ENCODE data around the gene KLHL15.

DNA sequence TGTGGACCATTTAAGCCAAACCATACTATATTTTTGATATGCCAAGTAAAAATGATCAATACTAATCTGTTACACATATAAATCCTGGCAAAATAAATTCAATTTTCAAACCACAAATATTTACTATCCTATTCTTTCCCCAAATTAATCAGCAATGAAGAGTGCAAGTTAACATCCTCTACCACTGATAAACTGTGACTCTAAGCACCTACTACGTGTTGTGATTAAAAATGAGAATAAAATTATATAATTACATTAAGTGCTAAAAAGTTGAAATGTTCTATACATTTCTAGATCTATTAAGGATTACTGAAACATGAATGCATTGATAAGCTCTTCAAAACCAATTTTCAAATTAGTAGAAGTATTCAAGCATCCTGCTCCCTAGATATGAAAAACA lies 3.4 kb downstream of the KLHL15 start:
- TF ChIP-seq, protein P1, sequence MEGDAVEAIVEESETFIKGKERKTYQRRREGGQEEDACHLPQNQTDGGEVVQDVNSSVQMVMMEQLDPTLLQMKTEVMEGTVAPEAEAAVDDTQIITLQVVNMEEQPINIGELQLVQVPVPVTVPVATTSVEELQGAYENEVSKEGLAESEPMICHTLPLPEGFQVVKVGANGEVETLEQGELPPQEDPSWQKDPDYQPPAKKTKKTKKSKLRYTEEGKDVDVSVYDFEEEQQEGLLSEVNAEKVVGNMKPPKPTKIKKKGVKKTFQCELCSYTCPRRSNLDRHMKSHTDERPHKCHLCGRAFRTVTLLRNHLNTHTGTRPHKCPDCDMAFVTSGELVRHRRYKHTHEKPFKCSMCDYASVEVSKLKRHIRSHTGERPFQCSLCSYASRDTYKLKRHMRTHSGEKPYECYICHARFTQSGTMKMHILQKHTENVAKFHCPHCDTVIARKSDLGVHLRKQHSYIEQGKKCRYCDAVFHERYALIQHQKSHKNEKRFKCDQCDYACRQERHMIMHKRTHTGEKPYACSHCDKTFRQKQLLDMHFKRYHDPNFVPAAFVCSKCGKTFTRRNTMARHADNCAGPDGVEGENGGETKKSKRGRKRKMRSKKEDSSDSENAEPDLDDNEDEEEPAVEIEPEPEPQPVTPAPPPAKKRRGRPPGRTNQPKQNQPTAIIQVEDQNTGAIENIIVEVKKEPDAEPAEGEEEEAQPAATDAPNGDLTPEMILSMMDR (conservative IDR thresholded peaks at IDR 0.05; ENCODE audit: low read depth, low read length) = no peak
- no peak for TF ChIP-seq EZH2 (IDR thresholded peaks at IDR 0.05; ENCODE audit: borderline replicate concordance, low read depth, low read length, poor library complexity, severe bottlenecking)
